A549 (cell line): ENCODE measurements around the gene ARL6IP6.

Experiments used
- CBX8 ChIP-seq: fragments of 200-600 bp; sonication (generic); IDR thresholded peaks from 2 replicates; pipeline ENCODE4 v1.6.1; 2016
- E2F6 ChIP-seq: IDR thresholded peaks from 2 replicates; pipeline ENCODE4 v1.6.1; 2012; ENCODE audit warnings: low read depth, borderline replicate concordance
- EP300 ChIP-seq, 2 experiments: fragments of >200 bp; sonication (Bioruptor Twin); formaldehyde crosslinking; IDR thresholded peaks; 2 replicates in 1 of 2; 3 replicates in 1 of 2; pipeline ENCODE4 v1.6.1; 2016 to 2017
- ESRRA ChIP-seq: fragments of 150-350 bp; IDR thresholded peaks from 2 replicates; pipeline ENCODE4 v1.6.1; 2014; ENCODE audit warnings: mild to moderate bottlenecking, low read length, borderline replicate concordance
- POLR2A ChIP-seq: IDR thresholded peaks from 2 replicates; pipeline ENCODE4 v1.6.1; 2012; ENCODE audit warnings: mild to moderate bottlenecking, low read length
- RAD21 ChIP-seq, 2 experiments: fragments of >200 bp in 1 of 2; sonication (Bioruptor Twin) in 1 of 2; formaldehyde crosslinking in 1 of 2; IDR thresholded peaks in 1 of 2; conservative IDR thresholded peaks in 1 of 2; 2 replicates in 1 of 2; 3 replicates in 1 of 2; pipeline ENCODE4 v1.6.1; 2012 to 2018; ENCODE audit warnings: inconsistent platforms in 1 of 2
- TF ChIP-seq, protein P1 (sequence below): fragments of >200 bp; sonication (Bioruptor Twin); formaldehyde crosslinking; IDR thresholded peaks from 3 replicates; pipeline ENCODE4 v1.5.1; 2016

DNA sequence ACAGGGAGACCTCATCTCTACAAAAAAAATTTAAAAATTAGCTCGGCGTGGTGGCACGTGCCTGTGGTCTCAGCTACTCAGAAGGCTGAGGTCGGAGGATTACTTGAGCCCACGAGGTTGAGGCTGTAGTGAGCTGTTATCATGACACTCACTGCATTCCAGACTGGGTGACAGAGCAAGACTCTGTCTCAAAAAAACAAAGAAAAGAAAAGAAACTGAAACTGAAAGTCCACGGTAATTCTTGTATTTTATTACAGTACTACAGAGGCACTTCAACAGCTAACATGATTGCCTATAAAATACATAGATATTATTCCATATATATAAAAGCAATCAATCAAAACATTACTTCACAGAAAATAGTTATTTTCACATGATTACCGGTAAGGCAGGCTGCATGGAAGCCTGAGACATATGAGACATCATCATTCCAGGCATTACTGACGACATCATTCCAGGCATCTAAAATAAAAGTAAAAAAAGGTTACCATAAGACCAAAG, 24.2 kb upstream of the ARL6IP6 start:
- TF ChIP-seq, protein P1, sequence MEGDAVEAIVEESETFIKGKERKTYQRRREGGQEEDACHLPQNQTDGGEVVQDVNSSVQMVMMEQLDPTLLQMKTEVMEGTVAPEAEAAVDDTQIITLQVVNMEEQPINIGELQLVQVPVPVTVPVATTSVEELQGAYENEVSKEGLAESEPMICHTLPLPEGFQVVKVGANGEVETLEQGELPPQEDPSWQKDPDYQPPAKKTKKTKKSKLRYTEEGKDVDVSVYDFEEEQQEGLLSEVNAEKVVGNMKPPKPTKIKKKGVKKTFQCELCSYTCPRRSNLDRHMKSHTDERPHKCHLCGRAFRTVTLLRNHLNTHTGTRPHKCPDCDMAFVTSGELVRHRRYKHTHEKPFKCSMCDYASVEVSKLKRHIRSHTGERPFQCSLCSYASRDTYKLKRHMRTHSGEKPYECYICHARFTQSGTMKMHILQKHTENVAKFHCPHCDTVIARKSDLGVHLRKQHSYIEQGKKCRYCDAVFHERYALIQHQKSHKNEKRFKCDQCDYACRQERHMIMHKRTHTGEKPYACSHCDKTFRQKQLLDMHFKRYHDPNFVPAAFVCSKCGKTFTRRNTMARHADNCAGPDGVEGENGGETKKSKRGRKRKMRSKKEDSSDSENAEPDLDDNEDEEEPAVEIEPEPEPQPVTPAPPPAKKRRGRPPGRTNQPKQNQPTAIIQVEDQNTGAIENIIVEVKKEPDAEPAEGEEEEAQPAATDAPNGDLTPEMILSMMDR = no peak
- TF ChIP-seq POLR2A (no peak), EP300 (IDR thresholded peaks at IDR 0.05) (no peak), E2F6 (no peak), CBX8 (no peak), ESRRA (no peak), RAD21 (conservative IDR thresholded peaks at IDR 0.05 in 1 of 2, IDR thresholded peaks at IDR 0.05 in 1 of 2) (no peak)
